Esophagus muscularis mucosa (tissue), 4 donors: ENCODE results near the gene CPEB3. TPM values are rescaled to one million over a fixed set of nuclear protein-coding genes. Genes with fewer than 3 reads are reported as not detected.

Source experiments
- DNase-seq: peaks from one replicate; pipeline ENCODE4 v3.0.0-alpha.2; 2017; ENCODE audit errors: extremely low spot score
- H3K27ac ChIP-seq, 4 donors: fragments of 200-600 bp; sonication (generic); replicated peaks in 1 of 4; 1 replicate in 3 of 4; 2 replicates in 1 of 4; pipeline ENCODE4 v1.5.1; 2016 to 2019; ENCODE audit warnings: mild to moderate bottlenecking in 1 of 4
- H3K27me3 ChIP-seq, 4 donors: fragments of 200-600 bp; sonication (generic); one replicate each; pipeline versions ENCODE4 v1.5.1 to v1.6.0; 2016 to 2019
- H3K36me3 ChIP-seq, 4 donors: fragments of 200-600 bp; sonication (generic); one replicate each; pipeline ENCODE4 v1.5.1; 2016 to 2019
- H3K4me1 ChIP-seq, 4 donors: fragments of 200-600 bp; sonication (generic); one replicate each; pipeline ENCODE4 v1.5.1; 2016 to 2019
- H3K4me3 ChIP-seq, 4 donors: fragments of 200-600 bp; sonication (generic); 1 replicate in 2 of 4; 2 replicates in 2 of 4; pipeline ENCODE4 v1.5.1; 2016 to 2019; ENCODE audit warnings: mild to moderate bottlenecking in 4 of 4, moderate library complexity in 1 of 4
- H3K9me3 ChIP-seq, 4 donors: fragments of 200-600 bp; sonication (generic); 1 replicate in 3 of 4; 2 replicates in 1 of 4; pipeline ENCODE4 v1.5.1; 2016 to 2019
- EP300 ChIP-seq: sonication (generic); formaldehyde crosslinking; IDR thresholded peaks from one replicate; pipeline ENCODE4 v1.6.1; 2017; ENCODE audit warnings: antibody characterized with exemption
- POLR2A ChIP-seq: fragments of 450-650 bp; IDR thresholded peaks from one replicate; pipeline ENCODE4 v1.6.1; 2017; ENCODE audit warnings: antibody characterized with exemption, moderate library complexity, mild to moderate bottlenecking, low read depth
- POLR2AphosphoS5 ChIP-seq, 2 donors: sonication (generic); formaldehyde crosslinking; IDR thresholded peaks; one replicate each; pipeline ENCODE4 v1.6.1; 2017; ENCODE audit warnings: antibody characterized with exemption in 2 of 2
- WGBS: methylation state at CpG from one replicate; pipeline ENCODE4 v1.1.5; 2018; 5-methylcytosine and 5-hydroxymethylcytosine counted together
- intact Hi-C: fragments of 100-400 bp; cut with DNase I; formaldehyde crosslinking; loops from one replicate; pipeline ENCODE4 v1.15.1; 2023
- total RNA-seq, 4 donors: library from RNA; depleted of rRNA; stranded (reverse); fragments of >200 nt; gene quantifications; one replicate each; pipeline versions ENCODE4 v1.1.0 to v1.2.1, GENCODE V29; 2016
- TF ChIP-seq, protein P1 (sequence below), 3 experiments: fragments of 200-600 bp in 2 of 3; fragments of 450-650 bp in 1 of 3; sonication (generic) in 2 of 3; IDR thresholded peaks; one replicate each; pipeline ENCODE4 v1.5.1; 2017 to 2019; ENCODE audit warnings: antibody characterized with exemption in 3 of 3, mild to moderate bottlenecking in 2 of 3, moderate library complexity in 1 of 3

CPEB3 gene
- total RNA-seq, 4 donors from 2014 or later, result 6.8 to 11.0 (median 10.4) TPM

DNA sequence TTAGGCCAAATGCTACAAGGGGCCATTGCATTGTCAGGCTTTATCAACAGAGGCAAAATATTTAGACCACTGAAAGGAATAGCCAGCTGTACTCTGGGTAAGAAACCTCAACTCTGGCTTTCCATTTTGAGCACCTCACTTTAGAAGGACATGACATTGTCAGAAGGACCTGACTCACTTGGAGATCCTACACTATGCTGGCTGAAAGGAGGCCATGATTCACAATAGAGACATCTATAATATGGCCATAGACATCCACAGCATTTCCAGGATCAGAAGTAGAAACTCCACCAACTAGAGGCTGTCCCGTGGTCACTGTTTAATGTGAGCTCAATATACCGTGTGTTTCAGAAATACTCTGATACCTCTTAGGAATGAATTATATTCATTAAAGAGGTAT is 226.4 kb downstream of the CPEB3 start:
- intact Hi-C loops, result no loop called here
- Histone ChIP-seq H3K27me3 (no peaks in the 10 kb centered on the region), H3K9me3 (no peaks in the 10 kb centered on the region), H3K4me1 (peaks cover 0 to 17% (median 13%) of the 10 kb centered on the region in 4 donors), H3K36me3 (peaks cover 0 to 5% (median 0%) of the 10 kb centered on the region in 4 donors), H3K27ac (no peak overlapping the region), H3K4me3 (no peak overlapping the region)
- 89% methylated on average over 2 of the region's 2 CpGs for WGBS
- no peak for TF ChIP-seq EP300
- no peak for DNase-seq

DNA sequence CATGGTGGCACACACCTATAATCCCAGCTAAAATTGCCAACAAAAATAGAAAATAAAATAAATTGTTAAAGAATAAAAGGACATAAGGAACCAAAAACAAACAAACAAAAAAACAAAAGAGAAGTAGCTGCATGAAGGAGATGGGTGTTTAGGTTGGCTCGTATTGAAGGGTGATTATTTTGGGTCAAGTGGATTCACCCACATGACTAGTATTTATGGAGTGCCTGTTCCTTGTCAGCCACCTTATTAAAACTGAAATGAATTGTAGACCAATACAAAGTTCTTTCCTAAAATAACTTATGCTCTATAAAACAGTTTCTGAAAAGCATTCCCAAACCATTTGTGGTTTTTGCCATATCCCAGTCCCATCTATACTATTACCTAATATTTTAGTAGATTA is 228.6 kb downstream of the CPEB3 start:
- Histone ChIP-seq H3K4me1 (peaks cover 0 to 17% (median 13%) of the 10 kb centered on the region in 4 donors), H3K27me3 (no peaks in the 10 kb centered on the region), H3K27ac (no peak overlapping the region), H3K36me3 (peaks cover 0 to 8% (median 4%) of the 10 kb centered on the region in 4 donors), H3K9me3 (no peaks in the 10 kb centered on the region), H3K4me3 (no peak overlapping the region)
- intact Hi-C loops, result no loop called here
- no peak for DNase-seq
- TF ChIP-seq EP300, result no peak
- TF ChIP-seq, protein P1, sequence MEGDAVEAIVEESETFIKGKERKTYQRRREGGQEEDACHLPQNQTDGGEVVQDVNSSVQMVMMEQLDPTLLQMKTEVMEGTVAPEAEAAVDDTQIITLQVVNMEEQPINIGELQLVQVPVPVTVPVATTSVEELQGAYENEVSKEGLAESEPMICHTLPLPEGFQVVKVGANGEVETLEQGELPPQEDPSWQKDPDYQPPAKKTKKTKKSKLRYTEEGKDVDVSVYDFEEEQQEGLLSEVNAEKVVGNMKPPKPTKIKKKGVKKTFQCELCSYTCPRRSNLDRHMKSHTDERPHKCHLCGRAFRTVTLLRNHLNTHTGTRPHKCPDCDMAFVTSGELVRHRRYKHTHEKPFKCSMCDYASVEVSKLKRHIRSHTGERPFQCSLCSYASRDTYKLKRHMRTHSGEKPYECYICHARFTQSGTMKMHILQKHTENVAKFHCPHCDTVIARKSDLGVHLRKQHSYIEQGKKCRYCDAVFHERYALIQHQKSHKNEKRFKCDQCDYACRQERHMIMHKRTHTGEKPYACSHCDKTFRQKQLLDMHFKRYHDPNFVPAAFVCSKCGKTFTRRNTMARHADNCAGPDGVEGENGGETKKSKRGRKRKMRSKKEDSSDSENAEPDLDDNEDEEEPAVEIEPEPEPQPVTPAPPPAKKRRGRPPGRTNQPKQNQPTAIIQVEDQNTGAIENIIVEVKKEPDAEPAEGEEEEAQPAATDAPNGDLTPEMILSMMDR (IDR thresholded peaks at IDR 0.05), result no peak
- 52% methylated on average over 1 of the region's 1 CpG for WGBS

DNA sequence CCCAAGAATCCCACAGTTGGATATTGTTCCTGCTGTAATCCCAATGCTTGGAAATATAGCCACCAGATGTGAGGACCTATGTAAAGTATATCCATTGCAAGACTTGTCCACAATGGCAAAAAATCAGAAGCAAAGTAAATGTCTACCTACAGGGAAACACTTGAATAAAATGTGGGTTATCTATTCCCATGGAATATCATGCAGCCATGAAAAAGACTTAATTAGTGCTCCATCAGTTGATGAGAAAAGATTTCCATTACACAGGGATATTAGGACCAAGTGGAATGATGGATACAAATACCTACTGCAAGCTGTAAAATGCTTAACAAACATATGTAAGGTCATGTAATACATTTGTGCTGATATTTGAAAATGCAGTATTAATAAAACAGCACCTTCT is 236.1 kb downstream of the CPEB3 start:
- TF ChIP-seq, protein P1 (IDR thresholded peaks at IDR 0.05), result no peak
- TF ChIP-seq POLR2A, result no peak
- TF ChIP-seq POLR2AphosphoS5 (IDR thresholded peaks at IDR 0.05), result no peak
- TF ChIP-seq EP300, result no peak
- Histone ChIP-seq H3K27ac (no peak overlapping the region), H3K4me3 (no peak overlapping the region), H3K27me3 (no peaks in the 10 kb centered on the region), H3K4me1 (no peaks in the 10 kb centered on the region), H3K36me3 (peaks cover 8 to 45% (median 22%) of the 10 kb centered on the region in 4 donors), H3K9me3 (no peaks in the 10 kb centered on the region)
- intact Hi-C loops, result no loop called here
- no peak for DNase-seq

DNA sequence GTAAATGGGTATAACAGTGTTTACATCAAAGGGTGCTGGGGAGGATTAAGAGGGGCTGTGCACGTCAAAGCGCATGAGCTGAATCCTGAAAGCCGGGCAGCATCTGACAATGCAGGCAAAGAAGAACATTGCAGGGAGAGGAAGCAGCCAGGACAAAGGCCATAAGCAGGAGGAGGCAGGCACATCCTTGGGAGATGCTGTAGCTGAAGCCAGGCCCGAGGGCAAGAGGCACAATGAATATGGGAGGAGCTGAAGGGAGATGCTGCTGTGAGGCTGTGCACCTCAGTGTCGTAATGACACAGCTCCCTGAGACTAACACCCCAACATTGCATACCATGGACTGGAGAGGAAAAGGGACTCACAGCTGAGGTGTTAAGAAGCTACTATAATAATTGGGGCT is 238.1 kb downstream of the CPEB3 start:
- Histone ChIP-seq H3K27me3 (no peaks in the 10 kb centered on the region), H3K4me3 (no peak overlapping the region), H3K4me1 (no peaks in the 10 kb centered on the region), H3K27ac (no peak overlapping the region), H3K9me3 (no peaks in the 10 kb centered on the region), H3K36me3 (peaks cover 8 to 48% (median 22%) of the 10 kb centered on the region in 4 donors)
- no peak for DNase-seq
- no peak for TF ChIP-seq EP300
- TF ChIP-seq, protein P1 (IDR thresholded peaks at IDR 0.05), result no peak
- no peak for TF ChIP-seq POLR2AphosphoS5 (IDR thresholded peaks at IDR 0.05)
- TF ChIP-seq POLR2A, result no peak
- intact Hi-C loops, result no loop called here
- 79% methylated on average over 5 of the region's 5 CpGs for WGBS

DNA sequence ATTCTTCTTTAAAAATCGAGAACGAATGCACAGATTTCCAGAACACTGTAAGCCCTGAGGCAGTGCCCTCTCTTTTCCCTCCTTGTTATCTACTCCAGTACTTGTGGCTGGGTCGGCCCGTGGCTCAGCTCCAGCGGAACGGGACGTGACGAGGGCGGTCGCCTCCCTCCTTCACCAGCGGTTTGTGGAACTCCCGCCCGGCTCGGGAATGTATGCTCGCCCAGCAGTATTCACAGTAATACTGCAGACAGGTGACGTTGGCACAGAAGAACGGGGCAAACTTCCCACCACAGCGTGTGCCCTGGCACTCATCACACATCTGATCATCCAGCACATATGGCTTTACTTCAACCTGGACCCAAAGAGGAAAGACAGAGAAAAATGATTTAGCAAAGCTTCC is 238.8 kb downstream of the CPEB3 start:
- H3K4me3 ChIP-seq, result no peak overlapping the region
- H3K4me1 ChIP-seq, result no peaks in the 10 kb centered on the region
- no peak overlapping the region for H3K27ac ChIP-seq
- no peaks in the 10 kb centered on the region for H3K9me3 ChIP-seq
- H3K36me3 ChIP-seq, result peaks cover 8 to 44% (median 19%) of the 10 kb centered on the region in 4 donors
- no peaks in the 10 kb centered on the region for H3K27me3 ChIP-seq
- DNase-seq, result no peak
- WGBS, result 85% methylated on average over 18 of the region's 18 CpGs
- TF ChIP-seq EP300 (no peak), POLR2A (no peak), POLR2AphosphoS5 (IDR thresholded peaks at IDR 0.05) (no peak)
- TF ChIP-seq, protein P1 (IDR thresholded peaks at IDR 0.05), result no peak
- intact Hi-C loops, result no loop called here
